IPS-NIHi11 (cell line): ENCODE data around the gene SEC24C.
"Not testable (repeated sequence)": the region's sequence is repeated elsewhere in the genome, so short reads cannot be mapped to it uniquely, and the experiment has no call there.

Source experiments
- DNase-seq: peaks from one replicate; pipeline ENCODE4 v3.0.0; 2012; ENCODE audit warnings: mixed read lengths, low spot score

SEC24C gene

GRCh38 chr10:73731588-73732375 is 12.4 kb upstream of the SEC24C start:
- DNase-seq: no peak

DNA sequence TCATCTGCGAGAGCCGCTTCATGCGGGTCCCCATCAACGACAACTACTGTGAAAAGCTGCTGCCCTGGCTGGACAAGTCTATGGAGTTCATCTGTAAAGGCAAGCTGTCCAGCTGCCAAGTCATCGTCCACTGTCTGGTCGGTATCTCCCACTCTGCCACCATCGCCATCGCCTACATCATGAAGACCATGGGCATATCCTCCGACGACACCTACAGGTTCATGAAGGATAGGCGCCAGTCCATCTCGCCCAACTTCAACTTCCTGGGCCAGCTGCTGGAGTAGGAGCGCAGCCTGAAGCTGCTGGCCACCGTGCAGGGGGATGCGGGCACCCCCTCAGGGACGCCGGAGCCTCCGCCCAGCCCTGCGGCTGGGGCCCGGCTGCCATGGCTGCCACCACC is 11.7 kb upstream of the SEC24C start:
- DNase-seq: no peak

GRCh38 chr10:73732931-73733623 is 11.1 kb upstream of the SEC24C start:
- DNase-seq: no peak

DNA sequence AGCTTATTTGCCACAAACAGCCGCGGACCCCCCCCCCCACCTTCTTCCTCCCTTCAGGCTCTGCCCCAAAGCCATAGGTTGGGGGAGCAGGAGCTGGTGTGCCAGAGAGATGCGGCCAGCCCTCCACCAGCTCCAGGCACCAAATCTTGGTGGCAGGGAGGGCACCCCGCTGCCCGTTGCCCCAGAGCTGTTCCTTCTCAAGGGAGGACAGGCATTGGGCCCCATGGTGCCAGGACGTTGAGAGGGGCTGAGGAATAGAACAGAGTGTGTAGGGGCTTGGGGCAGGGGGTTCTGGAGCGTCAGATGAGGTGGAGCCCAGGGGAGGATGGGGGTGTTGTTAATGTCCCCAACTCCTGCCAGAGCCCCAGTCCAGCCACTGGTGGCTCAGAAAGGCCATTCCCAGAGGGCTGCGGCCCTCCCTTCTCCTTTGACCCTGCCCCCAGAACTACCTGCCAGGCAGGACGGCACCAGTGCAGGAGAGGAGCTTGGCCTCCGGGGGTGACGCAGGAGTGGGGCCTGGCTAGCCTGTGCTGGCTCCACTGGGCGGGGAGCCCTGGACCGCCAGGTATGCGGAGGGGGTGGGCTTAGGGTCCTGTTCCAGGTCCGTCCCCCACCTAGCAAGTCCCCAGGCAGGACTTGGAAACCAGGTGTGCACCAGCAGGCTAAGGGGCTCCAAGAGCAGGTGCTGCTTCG is 10.0 kb upstream of the SEC24C start:
- no peak for DNase-seq

DNA sequence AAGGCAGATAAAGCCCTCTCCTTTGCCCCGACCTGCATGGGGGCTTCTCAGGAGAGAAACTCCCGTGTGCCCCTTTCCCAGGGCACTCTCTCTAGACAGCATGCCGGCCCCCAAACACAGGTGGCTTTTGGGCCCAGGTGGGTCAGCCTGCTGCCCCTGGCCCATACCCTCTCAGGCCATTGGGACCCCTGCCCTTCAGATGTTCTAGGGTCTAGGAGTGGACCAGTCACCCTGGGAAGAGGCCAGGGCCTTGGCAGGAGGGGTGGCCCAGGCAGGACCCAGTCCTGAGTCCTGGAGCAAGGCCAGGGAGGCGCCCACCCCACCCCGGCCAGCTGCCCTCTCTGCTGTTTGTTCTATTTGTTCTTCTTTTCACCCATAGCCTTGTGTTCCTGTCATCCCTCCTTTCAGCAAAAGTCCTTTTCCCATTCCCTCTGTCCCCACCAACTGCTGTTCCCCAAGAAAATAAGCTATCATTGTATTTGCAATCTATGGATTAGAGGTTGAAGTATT is 9.3 kb upstream of the SEC24C start:
- no peak for DNase-seq

DNA sequence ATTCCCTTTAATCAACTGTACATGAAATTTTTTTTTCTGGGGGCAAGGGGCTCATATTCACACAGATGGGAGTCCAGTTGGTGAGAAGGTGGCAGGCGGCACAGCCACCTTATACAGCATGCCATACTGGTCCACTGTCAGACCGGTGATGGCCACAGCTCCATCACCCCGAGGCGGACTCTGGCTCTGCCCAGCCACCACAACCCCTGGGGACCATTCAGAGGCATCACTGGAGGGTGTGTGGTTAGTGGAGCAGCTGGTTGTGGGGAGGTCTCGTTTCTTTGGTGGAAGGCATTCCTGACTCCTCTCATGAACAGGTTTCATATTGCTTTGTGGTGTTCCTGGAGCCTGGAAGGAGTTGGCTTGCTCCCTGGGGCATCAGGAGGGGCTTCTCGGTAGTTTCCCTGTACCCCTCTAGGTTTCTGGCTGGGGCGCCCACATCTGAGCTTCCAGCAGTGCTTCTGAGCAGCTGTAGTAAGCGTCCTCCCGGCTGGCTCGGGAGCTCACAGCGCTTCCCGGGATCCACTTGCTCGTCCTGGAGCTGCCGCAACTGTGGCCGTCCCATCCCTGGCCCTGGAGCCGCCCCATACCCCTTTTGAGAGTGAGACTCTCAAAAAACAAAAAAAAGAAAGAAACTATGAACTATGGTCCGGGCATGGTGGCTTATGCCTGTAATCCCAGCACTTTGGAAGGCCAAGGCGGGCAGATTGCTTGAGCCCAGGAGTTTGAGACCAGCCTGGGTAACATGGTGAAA is 3.5 kb upstream of the SEC24C start:
- DNase-seq: not testable (repeated sequence)

- DNase-seq: no peak
These were observed 1.8 kb upstream of the SEC24C start for GRCh38 chr10:73742454-73742734.

DNA sequence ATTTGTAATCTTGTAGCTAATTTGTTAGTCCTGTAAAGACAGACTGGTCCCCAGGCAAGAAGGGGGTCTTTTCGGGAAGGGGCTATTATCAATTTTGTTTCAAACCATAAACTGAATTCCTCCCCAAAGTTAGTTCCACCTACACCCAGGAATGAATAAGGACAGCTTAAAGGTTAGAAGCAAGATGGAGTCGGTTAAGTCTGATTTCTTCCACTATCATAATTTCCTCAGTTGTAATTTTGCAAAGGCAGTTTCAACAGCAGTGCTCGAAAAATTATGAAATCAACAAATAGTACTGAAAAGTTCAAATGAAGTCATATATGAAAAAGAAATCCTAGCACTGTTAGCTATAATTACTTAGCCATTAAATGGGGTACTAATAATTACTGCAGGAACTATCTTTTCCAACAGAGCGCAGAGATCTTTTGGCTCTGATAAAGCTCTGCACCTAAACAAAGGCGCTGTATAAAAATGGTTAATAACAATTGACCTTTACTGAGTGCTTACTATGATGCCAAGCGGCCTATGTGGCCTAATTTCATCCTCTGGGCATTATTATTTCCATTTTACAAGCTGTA is 756 bp upstream of the SEC24C start:
- DNase-seq: no peak

GRCh38 chr10:73744664-73744975 is 448 bp downstream of the SEC24C start:
- DNase-seq: peak; percentile 76

DNA sequence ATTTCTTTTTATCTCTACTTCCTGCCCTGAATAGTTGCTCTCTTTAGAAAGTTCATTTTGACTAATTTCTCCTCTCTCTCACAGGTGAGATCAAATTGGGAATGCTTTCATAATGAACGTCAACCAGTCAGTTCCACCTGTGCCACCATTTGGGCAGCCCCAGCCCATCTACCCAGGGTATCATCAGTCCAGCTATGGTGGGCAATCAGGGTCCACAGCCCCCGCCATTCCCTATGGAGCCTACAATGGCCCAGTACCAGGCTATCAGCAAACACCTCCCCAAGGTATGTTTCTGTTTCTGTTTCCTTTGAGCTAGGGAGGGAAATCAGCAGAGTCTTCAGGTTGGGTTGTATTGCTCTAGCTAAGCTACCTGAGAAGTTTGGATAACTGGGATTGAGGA is 2.5 kb downstream of the SEC24C start:
- DNase-seq: no peak

DNA sequence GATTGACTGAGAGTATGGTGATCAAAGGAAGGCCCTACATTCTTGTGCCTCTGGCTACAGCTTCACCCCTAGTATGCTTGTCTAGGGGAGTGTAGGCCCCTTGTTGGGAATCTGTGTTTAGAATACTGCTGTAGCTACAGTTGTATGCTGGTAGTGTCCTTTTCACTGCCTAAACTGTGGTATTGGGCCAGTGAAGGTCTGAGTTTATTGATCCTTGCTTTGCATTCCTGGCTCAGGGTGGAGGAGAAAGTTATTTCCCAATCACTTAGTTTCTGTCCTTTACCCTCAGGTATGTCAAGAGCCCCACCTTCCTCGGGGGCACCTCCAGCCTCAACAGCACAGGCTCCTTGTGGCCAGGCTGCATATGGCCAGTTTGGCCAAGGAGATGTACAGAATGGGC is 6.6 kb downstream of the SEC24C start:
- no peak for DNase-seq

DNA sequence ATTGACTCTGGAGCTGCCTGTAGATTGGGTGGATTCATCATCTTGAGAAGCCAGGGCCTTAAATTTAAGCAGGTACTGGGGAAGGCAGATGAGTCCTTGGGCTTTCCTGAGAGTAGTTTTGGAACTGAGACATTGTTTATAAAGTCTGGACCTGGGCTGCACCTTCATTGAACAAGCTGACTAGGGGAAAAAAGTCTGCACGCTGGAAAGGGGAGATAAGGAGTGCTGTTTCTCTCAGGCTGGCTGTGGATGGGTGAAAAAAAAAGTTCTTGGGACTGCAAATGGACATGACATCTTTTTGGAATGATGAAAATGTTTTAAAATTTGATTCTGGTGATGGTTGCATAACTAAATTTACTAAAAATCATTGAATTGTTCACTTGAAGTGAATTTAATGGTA is 12.0 kb downstream of the SEC24C start:
- no peak for DNase-seq

DNA sequence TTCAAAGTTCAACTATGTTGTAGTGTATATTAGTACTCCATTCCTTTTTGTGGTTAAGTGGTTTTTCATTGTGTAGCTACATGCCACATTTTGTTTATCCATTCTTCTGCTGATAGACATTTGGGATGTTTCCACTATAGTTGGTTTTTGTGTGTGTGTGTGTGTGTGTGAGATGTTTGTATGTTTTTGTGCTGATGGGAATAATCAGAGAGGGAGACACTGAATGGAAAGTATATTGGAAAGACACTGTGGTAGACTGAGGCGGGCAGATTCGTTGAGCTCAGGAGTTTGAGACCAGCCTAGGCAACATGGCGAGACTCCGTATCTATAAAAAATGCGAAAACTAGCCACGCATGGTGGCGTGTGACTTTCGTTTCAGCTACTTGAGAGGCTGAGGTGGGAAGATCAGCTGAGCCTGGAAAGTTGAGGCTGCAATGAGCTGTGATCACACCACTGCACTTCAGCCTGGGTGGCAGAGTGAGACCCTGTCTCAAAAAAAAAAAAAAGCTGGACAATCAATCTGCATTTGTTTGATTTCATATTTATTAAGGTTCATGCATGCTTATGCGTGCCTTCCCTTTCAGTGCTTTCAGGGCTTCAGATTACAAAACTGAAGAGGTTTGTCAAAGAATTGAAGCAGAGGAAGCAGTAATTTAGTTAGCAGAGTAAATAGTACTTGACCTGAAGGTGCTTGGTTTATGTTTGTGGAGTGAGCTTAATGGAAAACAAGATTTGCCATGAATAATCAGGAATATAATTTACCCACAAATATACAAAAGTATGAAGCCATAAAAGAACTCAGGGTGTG is 14.7 kb downstream of the SEC24C start:
- no peak for DNase-seq

GRCh38 chr10:73759512-73760115 is 15.4 kb downstream of the SEC24C start:
- peak; percentile 36 for DNase-seq

DNA sequence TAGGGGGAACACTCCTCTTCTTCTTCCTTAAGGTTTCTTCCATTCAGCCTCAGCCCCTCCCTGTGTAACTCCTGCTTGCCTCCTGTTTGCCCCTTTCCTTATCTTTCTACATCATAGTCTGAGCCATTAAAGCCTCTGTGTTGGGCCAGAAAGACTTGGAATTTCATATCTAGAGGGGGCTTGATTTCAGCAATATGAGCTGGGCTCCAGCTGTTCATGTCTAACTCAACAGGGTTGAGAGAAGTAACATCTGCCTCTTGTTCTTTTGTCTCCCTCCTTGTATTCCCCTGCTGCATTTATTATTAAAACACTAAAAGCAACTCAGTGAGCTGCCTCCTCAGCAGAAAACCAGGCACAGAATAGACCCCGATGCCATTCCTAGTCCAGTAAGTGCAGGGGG is 17.6 kb downstream of the SEC24C start:
- DNase-seq: no peak

GRCh38 chr10:73762915-73763314 is 18.7 kb downstream of the SEC24C start:
- DNase-seq: no peak

GRCh38 chr10:73763343-73763742 is 19.2 kb downstream of the SEC24C start:
- no peak for DNase-seq

- DNase-seq: no peak
These were observed 20.9 kb downstream of the SEC24C start for GRCh38 chr10:73765066-73765465.

DNA sequence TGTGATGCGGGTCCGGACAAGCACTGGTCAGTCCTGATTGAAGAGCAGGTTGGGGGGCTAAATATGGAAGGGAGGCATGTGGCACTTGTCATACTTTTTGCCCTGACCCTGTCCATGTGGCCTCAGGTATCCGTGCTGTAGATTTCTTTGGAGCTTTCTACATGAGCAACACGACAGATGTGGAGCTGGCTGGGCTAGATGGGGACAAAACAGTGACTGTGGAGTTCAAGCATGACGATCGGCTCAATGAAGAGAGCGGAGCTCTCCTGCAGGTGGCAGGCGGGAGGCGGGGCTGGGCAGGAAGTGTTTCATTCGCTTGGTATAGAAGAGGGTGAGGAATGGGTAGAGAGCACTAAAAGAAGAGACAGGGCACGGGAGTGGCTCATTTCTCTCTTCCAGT is 24.7 kb downstream of the SEC24C start:
- DNase-seq: peak; percentile 54

- no peak for DNase-seq
These were observed 25.2 kb downstream of the SEC24C start for GRCh38 chr10:73769396-73769795.

DNA sequence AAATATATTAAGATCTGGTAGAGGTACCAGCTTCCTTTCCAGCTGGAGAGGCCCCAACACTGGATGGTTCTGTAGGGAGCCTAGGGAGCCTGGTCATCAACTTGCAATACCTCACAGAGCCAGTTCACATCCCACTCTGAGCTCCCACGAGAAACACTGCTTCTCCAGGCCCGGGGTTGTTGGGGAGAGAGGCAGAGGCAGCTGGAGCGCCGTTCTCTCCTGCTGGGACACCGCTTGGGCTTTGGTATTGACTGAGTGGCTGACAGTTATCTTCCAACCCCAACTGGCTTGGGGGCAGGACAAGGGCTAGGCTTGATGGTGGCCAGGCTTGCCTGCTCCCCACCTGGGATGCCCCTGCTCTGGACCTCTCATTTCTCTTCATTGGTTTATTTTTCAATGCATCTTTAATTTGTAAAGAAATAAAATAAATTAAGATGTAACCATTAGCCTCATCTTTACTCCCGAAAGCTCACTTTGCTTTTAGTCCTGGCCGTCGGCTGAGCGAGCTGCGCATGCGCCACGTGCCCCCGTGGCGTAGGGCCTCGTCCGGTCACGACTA is 27.6 kb downstream of the SEC24C start:
- DNase-seq: peak; percentile 97
